Natural killer cell treated with Interleukin-12 subunit alpha and Interleukin-12 subunit beta and Interleukin-15 and Interleukin-18, amount 100 ng/mL, for 72 hours (primary cell): ENCODE data around the gene PIK3AP1. TPM values are rescaled to one million over a fixed set of nuclear protein-coding genes. Genes with fewer than 3 reads are reported as not detected.
A peak's percentile ranks its signal among the peaks of the same experiment; 100 is the strongest.

ENCODE experiments used
- ATAC-seq, 2 donors: fragments of 150-1000 bp; cut with Tn5 transposase in 1 of 2; sonication (Bioruptor Pico), chemical (Tn5 transposase) in 1 of 2; 2 replicates each; pipeline ENCODE4 v1.10.0; 2021
- DNase-seq: peaks from one replicate; pipeline ENCODE4 v3.0.0; 2022; ENCODE audit warnings: low spot score
- H3K27ac Mint-ChIP-seq, 2 donors: 1 replicate in 1 of 2; 2 replicates in 1 of 2; pipeline ENCODE4 v1.8.0; 2022; ENCODE audit warnings: mixed read lengths in 2 of 2, mild to moderate bottlenecking in 1 of 2, moderate library complexity in 1 of 2
- H3K27me3 Mint-ChIP-seq, 2 donors: 1 replicate in 1 of 2; 2 replicates in 1 of 2; pipeline ENCODE4 v1.8.0; 2022; ENCODE audit warnings: mixed read lengths in 2 of 2
- H3K36me3 Mint-ChIP-seq: one replicate; pipeline ENCODE4 v1.8.0; 2022; ENCODE audit warnings: mixed read lengths
- H3K4me1 Mint-ChIP-seq, 2 donors: 1 replicate in 1 of 2; 2 replicates in 1 of 2; pipeline ENCODE4 v1.8.0; 2022; ENCODE audit warnings: low read depth in 2 of 2, mixed read lengths in 2 of 2, mild to moderate bottlenecking in 1 of 2
- H3K4me3 Mint-ChIP-seq: one replicate; pipeline ENCODE4 v1.8.0; 2022; ENCODE audit warnings: mixed read lengths
- H3K9me3 Mint-ChIP-seq: 2 replicates; pipeline ENCODE4 v1.8.0; 2022; ENCODE audit warnings: mixed read lengths
- total RNA-seq, 2 donors: library from RNA; stranded (reverse); gene quantifications; one replicate each; pipeline ENCODE4 v1.2.3, GENCODE V29; 2022

PIK3AP1 gene
- total RNA-seq, 2 donors from 2014 or later: 147 to 383 TPM

DNA sequence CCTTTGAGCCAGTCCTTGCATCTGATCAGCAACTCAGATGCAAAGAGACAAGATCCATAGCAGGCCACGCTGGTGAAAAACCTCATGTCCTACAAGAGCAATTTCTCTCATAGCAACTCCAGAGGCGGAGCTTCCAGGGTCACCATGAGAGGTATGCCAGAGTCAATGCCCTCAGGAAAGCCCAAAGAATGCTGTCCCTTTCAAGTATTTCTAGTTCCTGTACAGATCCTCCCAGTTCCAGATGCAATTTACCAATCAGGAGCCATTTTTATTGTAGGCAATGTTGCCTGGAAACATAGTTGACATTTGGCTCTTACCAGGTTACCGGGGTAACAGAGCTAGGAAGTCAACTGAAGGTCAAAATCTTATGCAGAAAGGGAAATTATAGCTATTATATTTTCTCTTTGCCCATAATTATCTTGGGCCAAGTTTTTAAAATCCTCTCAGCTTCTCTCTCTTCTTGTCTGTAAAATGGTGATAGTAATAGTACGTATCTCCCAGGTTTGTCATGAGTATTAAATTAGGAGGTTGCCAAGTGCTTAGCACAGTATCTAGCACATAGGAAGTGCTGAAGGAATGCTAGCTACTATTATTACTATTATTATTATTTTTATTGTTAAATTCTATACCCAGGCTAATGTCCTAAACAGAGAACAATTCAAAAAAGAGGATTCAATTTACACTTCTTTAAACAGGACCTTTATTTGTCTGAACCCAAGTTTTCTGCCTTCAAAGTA, 87.2 kb downstream of the PIK3AP1 start:
- Mint-ChIP-seq H3K27ac (no peak overlapping the region), H3K27me3 (no peaks in the 10 kb centered on the region)
- no peak for ATAC-seq

DNA sequence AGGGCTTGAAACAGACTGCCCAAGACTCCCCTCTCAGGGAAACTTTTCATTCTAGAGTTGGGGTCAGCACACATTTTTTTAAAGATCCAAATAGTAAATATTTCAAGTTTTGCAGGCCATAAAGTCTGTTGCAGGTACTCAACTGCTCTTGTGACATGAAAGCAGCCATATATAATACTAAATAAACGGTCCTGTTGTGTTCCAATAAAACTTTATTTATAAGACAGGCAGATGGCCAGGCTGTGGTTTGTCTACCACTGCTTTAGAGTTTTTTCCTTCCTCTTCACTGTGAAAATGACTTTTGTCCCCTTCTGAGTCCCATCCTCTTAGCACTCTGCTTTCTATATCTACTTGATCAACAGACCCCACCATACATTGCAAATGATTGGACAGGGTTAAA, 93.0 kb downstream of the PIK3AP1 start:
- ATAC-seq: no peak
- H3K9me3 Mint-ChIP-seq: no peaks in the 10 kb centered on the region
- H3K4me3 Mint-ChIP-seq: no peak overlapping the region
- H3K27me3 Mint-ChIP-seq: no peaks in the 10 kb centered on the region
- H3K36me3 Mint-ChIP-seq: peaks cover 24% of the 10 kb centered on the region
- peaks cover 18 to 19% of the 10 kb centered on the region in 2 donors for H3K4me1 Mint-ChIP-seq
- DNase-seq: no peak
- peak overlapping the region in 1 of 2 donors; percentile 3 for H3K27ac Mint-ChIP-seq

More for the DNA sequence above, 87.2 kb downstream of the PIK3AP1 start:
- DNase-seq: no peak
- no peaks in the 10 kb centered on the region for H3K9me3 Mint-ChIP-seq
- H3K4me3 Mint-ChIP-seq: no peak overlapping the region
- H3K36me3 Mint-ChIP-seq: peaks cover 27% of the 10 kb centered on the region
- peaks cover 9 to 20% of the 10 kb centered on the region in 2 donors for H3K4me1 Mint-ChIP-seq

DNA sequence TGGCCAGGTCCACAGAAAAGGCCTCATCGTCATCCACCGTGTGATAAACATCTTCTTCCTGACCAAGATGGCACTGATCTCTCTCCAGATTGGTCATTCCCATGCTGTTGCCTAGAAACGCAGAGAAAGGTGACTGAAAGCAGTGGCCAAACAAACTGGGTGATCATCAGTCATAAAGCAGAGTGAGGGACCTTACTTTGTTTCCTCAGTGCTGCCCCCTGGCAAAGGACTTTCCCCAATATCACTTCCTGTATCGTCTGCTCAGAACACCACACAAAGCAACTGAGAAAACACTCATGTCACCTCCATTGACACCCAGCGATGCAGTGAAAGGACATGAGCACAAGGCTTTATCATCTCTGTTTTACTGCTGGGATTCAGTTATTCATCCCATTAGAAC, 93.5 kb downstream of the PIK3AP1 start:
- DNase-seq (no peak), ATAC-seq (peak in 1 of 2 donors; percentile 41)
- H3K27me3 Mint-ChIP-seq: no peaks in the 10 kb centered on the region
- peaks cover 25% of the 10 kb centered on the region for H3K36me3 Mint-ChIP-seq
- H3K9me3 Mint-ChIP-seq: no peaks in the 10 kb centered on the region
- no peak overlapping the region for H3K4me3 Mint-ChIP-seq
- peaks cover 16 to 17% of the 10 kb centered on the region in 2 donors for H3K4me1 Mint-ChIP-seq
- H3K27ac Mint-ChIP-seq: no peak overlapping the region

DNA sequence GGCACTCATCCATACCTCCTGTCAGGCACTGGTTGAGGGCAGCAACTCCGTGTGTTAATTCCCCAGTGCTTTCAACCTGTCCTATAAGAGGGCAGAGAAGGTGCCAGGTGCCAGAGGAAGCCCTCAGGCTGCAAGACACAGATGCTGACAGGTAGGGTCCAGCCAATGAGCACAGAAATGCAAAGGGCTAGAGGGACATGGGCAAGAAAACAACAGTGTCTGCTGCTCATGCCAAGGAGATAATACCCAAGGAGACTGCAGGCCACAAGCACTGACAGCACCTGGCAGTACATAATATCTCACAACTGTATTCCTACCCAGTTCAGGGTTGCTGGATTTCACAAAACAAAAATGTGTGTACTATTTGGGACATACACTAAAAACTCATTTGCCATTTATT, 95.1 kb downstream of the PIK3AP1 start:
- no peak for ATAC-seq
- Mint-ChIP-seq H3K36me3 (peaks cover 22% of the 10 kb centered on the region), H3K9me3 (no peaks in the 10 kb centered on the region), H3K27me3 (no peaks in the 10 kb centered on the region), H3K4me3 (no peak overlapping the region), H3K4me1 (peaks cover 10 to 14% of the 10 kb centered on the region in 2 donors), H3K27ac (no peak overlapping the region)
- DNase-seq: no peak

DNA sequence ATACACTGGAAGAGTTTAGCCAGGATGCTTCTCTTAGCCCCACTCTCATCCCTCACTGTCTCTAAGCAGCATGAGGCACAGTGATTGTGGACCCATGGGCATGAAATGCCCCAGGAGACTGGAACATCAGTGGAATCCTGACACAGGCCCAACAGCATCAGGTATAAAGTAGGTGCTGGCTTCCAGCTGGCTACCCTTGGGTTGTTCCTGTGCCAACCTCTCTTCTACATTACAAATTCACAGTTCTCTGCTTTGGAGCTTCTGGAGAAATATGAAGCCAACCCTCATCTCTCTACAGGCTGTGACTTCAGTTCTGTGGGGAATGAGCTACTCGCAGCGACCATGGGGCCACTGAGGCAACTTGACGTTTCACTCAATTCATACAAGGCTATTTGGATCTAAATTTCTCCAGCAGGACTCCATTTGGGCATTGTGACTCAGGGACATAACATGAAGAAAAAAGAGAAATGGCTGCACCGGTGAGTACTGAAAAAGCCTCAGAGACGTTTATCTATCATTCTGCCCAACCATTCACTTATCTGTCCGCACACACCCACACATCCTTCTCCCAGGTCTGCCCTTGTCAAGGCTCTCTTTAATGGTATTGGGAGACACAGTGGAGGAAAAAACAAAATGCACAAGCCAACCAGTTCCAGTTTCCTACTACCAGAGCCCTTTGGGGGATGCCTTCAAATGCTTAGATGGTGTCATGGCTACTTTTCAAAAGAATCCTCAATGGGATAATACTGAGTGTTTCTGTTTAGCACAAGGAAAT, 98.1 kb downstream of the PIK3AP1 start:
- Mint-ChIP-seq H3K9me3 (no peaks in the 10 kb centered on the region), H3K27me3 (no peaks in the 10 kb centered on the region), H3K27ac (peak overlapping the region in 1 of 2 donors; percentile 53), H3K4me1 (peaks cover 13 to 15% of the 10 kb centered on the region in 2 donors), H3K4me3 (no peak overlapping the region), H3K36me3 (peaks cover 23% of the 10 kb centered on the region)
- ATAC-seq (no peak), DNase-seq (no peak)

DNA sequence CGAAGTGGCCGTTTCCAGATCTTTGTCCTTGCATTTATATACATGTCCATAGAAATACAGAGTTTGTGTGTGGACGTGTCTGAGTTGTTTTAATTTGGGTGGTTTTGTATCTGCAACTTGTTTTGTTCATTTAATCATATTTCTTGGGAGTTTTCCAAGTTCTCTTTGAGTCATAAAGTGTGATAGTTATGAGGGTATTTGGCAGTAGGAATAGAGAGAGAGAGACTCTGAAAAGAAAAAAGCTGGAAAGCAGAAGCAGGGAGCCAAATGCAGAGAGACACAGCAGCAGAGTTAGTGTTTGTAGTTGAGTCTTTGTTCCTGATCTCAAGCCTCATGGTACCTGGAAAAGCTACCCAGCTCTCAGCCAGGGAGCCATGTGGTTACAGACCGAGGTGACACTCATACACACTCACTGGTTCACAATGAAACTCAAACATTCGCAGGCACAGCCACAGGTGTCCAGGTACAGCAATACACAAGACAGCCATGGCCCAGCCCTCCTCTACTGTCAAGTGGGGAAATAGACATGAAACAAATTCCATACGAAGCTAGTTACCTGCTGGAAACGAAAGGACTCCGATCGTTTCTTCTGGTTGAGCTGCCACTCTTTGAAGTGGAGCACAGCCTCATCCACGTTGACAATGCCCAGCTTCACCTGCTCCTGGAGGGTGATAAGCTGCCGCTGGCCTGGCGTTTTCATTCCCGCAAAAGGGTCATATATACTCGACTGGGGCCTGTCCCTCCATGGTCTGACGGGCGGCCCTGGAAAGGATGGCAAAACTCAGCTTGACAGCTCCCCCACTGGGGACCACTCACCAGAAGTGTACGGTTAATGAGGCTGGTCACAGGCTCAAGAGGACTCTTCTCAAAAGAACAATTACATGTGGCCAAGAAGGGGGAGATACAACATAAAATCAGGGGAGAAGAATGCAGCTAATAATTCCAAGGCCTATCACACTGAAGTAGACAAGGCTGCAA, 100.2 kb downstream of the PIK3AP1 start:
- Mint-ChIP-seq H3K27me3 (no peaks in the 10 kb centered on the region), H3K4me3 (no peak overlapping the region), H3K36me3 (peaks cover 36% of the 10 kb centered on the region), H3K4me1 (peaks cover 11 to 20% of the 10 kb centered on the region in 2 donors), H3K9me3 (no peaks in the 10 kb centered on the region), H3K27ac (peak overlapping the region in 1 of 2 donors; percentile 32)
- ATAC-seq: no peak
- DNase-seq: no peak

DNA sequence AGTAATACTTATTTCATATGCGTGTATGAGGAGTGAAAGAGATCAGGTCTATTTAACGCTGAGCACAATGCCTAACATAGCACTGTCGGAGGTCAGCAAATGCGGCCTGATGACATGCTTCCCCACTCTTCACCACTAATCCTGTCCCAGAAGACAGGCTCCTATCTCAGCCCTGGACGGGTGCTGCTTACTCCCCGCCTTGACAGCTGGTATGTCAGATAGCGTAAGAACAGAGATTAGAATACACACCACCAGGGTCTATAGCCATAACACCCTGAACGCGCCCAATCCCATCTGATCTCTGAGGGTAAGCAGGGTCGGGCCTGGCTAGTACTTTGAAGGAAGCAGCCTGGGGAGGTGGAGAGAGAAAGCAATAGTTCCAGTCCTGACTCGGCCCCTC, 101.2 kb downstream of the PIK3AP1 start:
- Mint-ChIP-seq H3K27ac (peak overlapping the region in 1 of 2 donors; percentile 16), H3K4me1 (peaks cover 18 to 27% of the 10 kb centered on the region in 2 donors), H3K4me3 (no peak overlapping the region), H3K9me3 (no peaks in the 10 kb centered on the region), H3K36me3 (peaks cover 44% of the 10 kb centered on the region), H3K27me3 (no peaks in the 10 kb centered on the region)
- ATAC-seq (peak in 1 of 2 donors; percentile 22), DNase-seq (no peak)

DNA sequence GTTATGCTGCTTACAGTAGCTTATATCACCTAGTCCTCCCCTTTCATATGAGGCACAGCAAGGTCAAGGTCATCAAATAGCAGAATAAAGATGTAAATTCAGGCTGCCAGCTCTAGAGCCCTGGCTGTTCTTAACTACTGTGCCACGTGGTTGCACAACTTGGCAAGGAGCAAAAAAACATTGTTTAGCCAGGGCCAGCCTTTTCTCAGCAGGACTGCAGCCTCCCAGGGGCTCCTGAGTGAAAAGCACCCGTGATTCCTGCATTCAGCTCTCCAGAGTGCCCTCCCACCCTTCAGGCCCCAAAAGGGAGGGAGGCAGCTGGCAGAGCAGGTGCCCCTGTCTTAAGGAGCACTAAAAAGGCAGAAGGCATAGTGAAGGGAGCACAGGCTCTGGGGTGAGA, 101.7 kb downstream of the PIK3AP1 start:
- DNase-seq: no peak
- Mint-ChIP-seq H3K4me1 (peaks cover 17 to 27% of the 10 kb centered on the region in 2 donors), H3K27me3 (no peaks in the 10 kb centered on the region), H3K4me3 (no peak overlapping the region), H3K36me3 (peaks cover 44% of the 10 kb centered on the region), H3K27ac (peak overlapping the region in 1 of 2 donors; percentile 16), H3K9me3 (no peaks in the 10 kb centered on the region)
- no peak for ATAC-seq

DNA sequence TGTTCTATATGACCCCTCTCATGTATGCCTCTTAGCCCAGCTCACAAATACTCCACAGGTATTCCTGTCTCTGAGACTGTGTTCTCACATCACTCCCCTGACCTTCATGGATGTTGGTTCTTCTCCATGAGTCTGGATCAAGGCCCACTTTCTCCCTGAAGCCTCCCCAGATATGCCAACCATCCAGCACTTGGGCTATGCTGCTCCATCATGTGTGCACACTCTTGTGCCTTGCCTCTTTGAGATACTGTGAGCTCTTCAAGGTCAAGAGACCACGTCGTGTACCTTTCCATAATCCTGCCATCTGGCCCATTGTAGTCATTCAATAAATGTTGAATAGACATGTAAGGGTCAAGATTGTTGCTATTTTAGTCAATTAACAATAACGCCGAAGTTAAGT, 103.4 kb downstream of the PIK3AP1 start:
- Mint-ChIP-seq H3K4me3 (no peak overlapping the region), H3K9me3 (no peaks in the 10 kb centered on the region), H3K36me3 (peaks cover 39% of the 10 kb centered on the region), H3K27ac (peak overlapping the region; percentile 18 to 47), H3K27me3 (no peaks in the 10 kb centered on the region), H3K4me1 (peaks cover 16 to 21% of the 10 kb centered on the region in 2 donors)
- ATAC-seq (no peak), DNase-seq (no peak)

DNA sequence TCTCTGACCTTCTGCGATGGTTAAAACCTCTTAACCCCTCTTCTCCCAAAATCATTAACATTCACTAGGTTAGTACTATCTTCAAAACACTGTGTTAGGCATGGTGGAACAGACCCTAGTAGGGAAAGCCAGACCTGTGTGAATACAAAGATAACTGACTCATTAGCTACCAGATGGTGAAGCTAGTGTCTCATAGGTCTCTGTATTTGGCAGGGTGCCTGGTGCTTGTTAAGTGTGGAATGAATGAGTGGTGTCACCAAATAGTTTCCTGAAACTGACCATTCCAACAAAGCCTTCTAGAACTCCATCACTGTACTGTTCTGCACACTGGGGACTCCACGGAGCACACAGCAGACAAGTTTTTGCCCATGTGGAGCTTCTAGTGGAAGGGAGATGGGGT, 105.8 kb downstream of the PIK3AP1 start:
- peaks cover 28% of the 10 kb centered on the region for H3K36me3 Mint-ChIP-seq
- H3K9me3 Mint-ChIP-seq: no peaks in the 10 kb centered on the region
- H3K27ac Mint-ChIP-seq: peak overlapping the region; percentile 19 to 33

DNA sequence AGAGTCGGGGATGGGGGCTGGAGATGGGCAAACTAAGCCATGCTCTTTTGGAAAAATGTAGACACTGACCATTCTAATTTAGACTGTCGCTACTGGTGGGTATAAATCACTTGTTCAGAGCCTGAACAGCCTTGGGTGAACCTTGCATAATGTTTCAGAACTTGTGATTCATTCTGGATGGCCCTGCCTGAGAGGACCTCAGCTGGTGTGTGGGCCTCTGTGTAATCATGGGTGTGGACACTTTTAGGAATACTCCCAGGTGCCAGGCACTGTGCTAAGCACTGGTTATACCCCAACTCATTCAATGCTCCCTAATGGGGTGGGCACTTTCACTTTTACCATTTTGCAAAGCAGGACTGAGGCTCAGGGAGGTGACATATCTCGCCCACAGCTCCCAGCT, 106.7 kb downstream of the PIK3AP1 start:
- peaks cover 21 to 23% of the 10 kb centered on the region in 2 donors for H3K4me1 Mint-ChIP-seq
- peaks cover 33% of the 10 kb centered on the region for H3K36me3 Mint-ChIP-seq
- H3K9me3 Mint-ChIP-seq: no peaks in the 10 kb centered on the region
- H3K27me3 Mint-ChIP-seq: no peaks in the 10 kb centered on the region
- ATAC-seq (no peak), DNase-seq (no peak)
- no peak overlapping the region for H3K27ac Mint-ChIP-seq
- no peak overlapping the region for H3K4me3 Mint-ChIP-seq

More for the DNA sequence above, 105.8 kb downstream of the PIK3AP1 start:
- no peaks in the 10 kb centered on the region for H3K27me3 Mint-ChIP-seq
- no peak for ATAC-seq
- H3K4me3 Mint-ChIP-seq: no peak overlapping the region
- no peak for DNase-seq
- H3K4me1 Mint-ChIP-seq: peaks cover 21 to 23% of the 10 kb centered on the region in 2 donors

DNA sequence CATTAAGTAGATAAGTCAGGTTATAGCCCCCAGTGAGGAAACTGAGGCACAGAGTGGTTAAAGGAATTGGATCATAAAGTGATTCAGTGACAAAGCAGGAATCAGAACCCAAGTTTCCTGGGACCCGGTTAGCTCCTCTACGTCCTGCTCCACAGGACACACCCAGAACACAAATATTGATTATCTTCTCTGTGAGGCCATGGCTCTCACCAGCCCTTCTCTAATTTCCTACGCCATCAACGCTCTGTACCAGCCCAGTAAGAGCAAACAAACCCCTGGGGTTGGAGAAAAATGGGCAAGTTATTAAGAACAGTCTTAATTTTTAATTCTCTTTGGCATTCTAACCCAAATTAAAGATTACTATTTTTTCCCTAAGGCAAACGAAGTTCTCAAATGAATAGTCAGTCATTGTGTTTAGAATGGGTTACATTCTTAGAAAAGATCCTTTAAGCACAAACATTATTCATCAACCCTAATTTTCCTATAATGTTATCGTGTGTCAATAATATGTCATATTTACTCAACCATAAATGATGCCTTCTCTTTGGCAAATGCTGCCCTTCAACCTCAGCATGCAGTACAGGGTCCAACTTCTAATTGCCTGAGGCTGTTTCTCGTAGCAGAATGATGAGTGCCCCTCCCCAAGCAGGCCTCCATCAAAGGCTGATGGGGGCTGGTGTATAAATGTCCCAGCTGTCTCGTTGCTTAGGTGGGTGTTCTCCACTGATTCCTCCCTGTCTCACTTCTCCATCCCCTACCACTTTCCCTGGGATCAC, 108.1 kb downstream of the PIK3AP1 start:
- ATAC-seq (no peak), DNase-seq (no peak)
- no peaks in the 10 kb centered on the region for H3K27me3 Mint-ChIP-seq
- H3K36me3 Mint-ChIP-seq: peaks cover 27% of the 10 kb centered on the region
- H3K4me1 Mint-ChIP-seq: peaks cover 14 to 19% of the 10 kb centered on the region in 2 donors
- H3K9me3 Mint-ChIP-seq: no peaks in the 10 kb centered on the region
- no peak overlapping the region for H3K4me3 Mint-ChIP-seq
- peak overlapping the region in 1 of 2 donors; percentile 18 for H3K27ac Mint-ChIP-seq

DNA sequence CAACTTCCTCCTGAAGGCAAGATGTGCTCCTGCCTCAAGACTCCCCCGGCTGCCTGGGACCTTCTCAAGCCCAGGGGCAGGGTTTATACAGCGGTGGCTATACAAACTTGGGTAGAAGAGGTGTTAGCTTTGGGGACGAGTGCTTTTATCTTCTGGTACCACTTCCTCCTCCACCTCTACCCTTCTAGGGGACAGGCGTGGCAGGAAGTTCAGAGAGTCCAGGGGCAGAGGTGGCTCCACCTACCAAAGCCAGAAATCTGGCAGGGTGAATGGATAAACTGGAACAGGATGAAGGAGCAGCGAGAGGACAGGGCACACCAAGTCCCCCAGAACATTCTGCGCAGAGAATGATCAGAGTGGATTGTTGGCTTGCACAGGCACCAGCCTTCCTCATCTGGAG, 109.5 kb downstream of the PIK3AP1 start:
- DNase-seq (no peak), ATAC-seq (peak; percentile 46 to 54)
- Mint-ChIP-seq H3K27ac (peak overlapping the region; percentile 15 to 74), H3K4me1 (peaks cover 16 to 24% of the 10 kb centered on the region in 2 donors), H3K36me3 (peaks cover 26% of the 10 kb centered on the region), H3K4me3 (no peak overlapping the region), H3K9me3 (no peaks in the 10 kb centered on the region), H3K27me3 (no peaks in the 10 kb centered on the region)
